HCT116 (cell line): ENCODE results near the gene PAOX. TPM values are rescaled to one million over a fixed set of nuclear protein-coding genes. Genes with fewer than 3 reads are reported as not detected.

ENCODE experiments used
- ATAC-seq: fragments of 200-7000 bp; cut with Tn5 transposase; 2 replicates; pipeline ENCODE4 v1.9.1; 2020; ENCODE audit warnings: mild to moderate bottlenecking, moderate library complexity
- BruUV-seq: library from RNA; stranded (reverse); fragments of 400-500 nt; replicated peaks from 2 replicates; lab custom pipeline; 2021; lab: Mats Ljungman, UMichigan
- CTCF ChIA-PET: fragments of 300-600 bp; sonication (Branson Sonifier 250); formaldehyde crosslinking; loops from one replicate; lab custom pipeline; 2021; ENCODE audit warnings: antibody characterized with exemption; lab: Charles Lee
- POLR2A ChIA-PET: fragments of 300-600, 350-600 bp; sonication (Branson Sonifier 250); formaldehyde crosslinking; loops from one replicate; lab custom pipeline; 2021; ENCODE audit warnings: antibody characterized with exemption; lab: Charles Lee
- RAD21 ChIA-PET, 2 experiments: fragments of 300-600 bp; sonication (Branson Sonifier 250); formaldehyde crosslinking; loops; one replicate each; lab custom pipeline; 2023; ENCODE audit warnings: low total read pairs in 2 of 2; ENCODE audit not compliant: uncharacterized antibody in 2 of 2, unreplicated experiment in 2 of 2, low non-redundant PET in 1 of 2; lab: Charles Lee
- DNase-seq: peaks from one replicate; pipeline ENCODE4 v3.0.0-alpha.2; 2010; ENCODE audit warnings: low read depth, low spot score
- H2AFZ ChIP-seq: fragments of 200-600 bp; shearing (Covaris generic), sonication (generic); 2 replicates; pipeline ENCODE4 v1.6.1; 2017; ENCODE audit warnings: low read depth, mixed run types, mixed read lengths, antibody characterized with exemption, low read length; ENCODE audit not compliant: poor library complexity, severe bottlenecking
- H3K27ac ChIP-seq: 2 replicates; pipeline ENCODE4 v1.5.1; 2012; ENCODE audit warnings: low read depth, low read length
- H3K27me3 ChIP-seq: fragments of 200-600 bp; sonication (generic); 2 replicates; pipeline ENCODE4 v1.6.1; 2016; ENCODE audit warnings: mixed run types, low read length, mixed read lengths; ENCODE audit not compliant: insufficient read depth
- H3K36me3 ChIP-seq, 2 experiments: fragments of 200-500 bp in 1 of 2; fragments of 200-600 bp in 1 of 2; sonication (Bioruptor generic) in 1 of 2; sonication (generic) in 1 of 2; 2 replicates each; pipeline versions ENCODE4 v1.5.1 to v1.6.1; 2014 to 2016; ENCODE audit warnings: low read length in 2 of 2, inconsistent platforms in 1 of 2, mixed read lengths in 1 of 2, mixed run types in 1 of 2; ENCODE audit not compliant: insufficient read depth in 2 of 2, control insufficient read depth in 1 of 2
- H3K4me1 ChIP-seq, 2 experiments: fragments of 200-600 bp in 1 of 2; sonication (generic) in 1 of 2; 2 replicates each; pipeline versions ENCODE4 v1.5.1 to v1.6.1; 2012 to 2017; ENCODE audit warnings: low read length in 2 of 2, inconsistent platforms in 1 of 2, mild to moderate bottlenecking in 1 of 2, mixed read lengths in 1 of 2, mixed run types in 1 of 2, moderate library complexity in 1 of 2; ENCODE audit not compliant: insufficient read depth in 2 of 2, control insufficient read depth in 1 of 2
- H3K4me2 ChIP-seq: fragments of 200-600 bp; sonication (generic); 2 replicates; pipeline ENCODE4 v1.6.1; 2017; ENCODE audit warnings: mixed run types, low read length, mixed read lengths
- H3K4me3 ChIP-seq, 2 experiments: fragments of 200-600 bp in 1 of 2; sonication (generic) in 1 of 2; replicated peaks in 1 of 2; 2 replicates each; pipeline ENCODE4 v1.5.1; 2011 to 2016; ENCODE audit warnings: low read length in 2 of 2, control low read depth in 1 of 2, low read depth in 1 of 2, mild to moderate bottlenecking in 1 of 2, mixed read lengths in 1 of 2, mixed run types in 1 of 2
- H3K79me2 ChIP-seq: fragments of 200-600 bp; sonication (generic); 2 replicates; pipeline ENCODE4 v1.6.1; 2017; ENCODE audit warnings: mild to moderate bottlenecking, mixed run types, low read length, moderate library complexity, mixed read lengths; ENCODE audit not compliant: insufficient read depth
- H3K9ac ChIP-seq: fragments of 200-600 bp; sonication (generic); 2 replicates; pipeline ENCODE4 v1.6.1; 2016; ENCODE audit warnings: low read length, mixed read lengths
- H3K9me2 ChIP-seq: fragments of 200-600 bp; sonication (generic), shearing (Covaris generic); 2 replicates; pipeline ENCODE4 v1.6.1; 2017; ENCODE audit warnings: mixed run types, mild to moderate bottlenecking, moderate library complexity; ENCODE audit not compliant: insufficient read depth
- H3K9me3 ChIP-seq, 2 experiments: fragments of 200-500 bp in 1 of 2; fragments of 200-600 bp in 1 of 2; sonication (Bioruptor generic) in 1 of 2; sonication (generic) in 1 of 2; 2 replicates each; pipeline ENCODE4 v1.6.1; 2014 to 2017; ENCODE audit warnings: low read length in 2 of 2, mixed read lengths in 2 of 2, inconsistent platforms in 1 of 2, low read depth in 1 of 2, mild to moderate bottlenecking in 1 of 2, mixed run types in 1 of 2, moderate library complexity in 1 of 2; ENCODE audit not compliant: control insufficient read depth in 1 of 2, insufficient read depth in 1 of 2
- H4K20me1 ChIP-seq: fragments of 200-600 bp; sonication (generic), shearing (Covaris generic); 2 replicates; pipeline ENCODE4 v1.6.1; 2017; ENCODE audit warnings: mixed run types, mild to moderate bottlenecking, moderate library complexity; ENCODE audit not compliant: insufficient read depth
- CEBPB ChIP-seq: IDR thresholded peaks from 2 replicates; pipeline ENCODE4 v1.6.1; 2012; ENCODE audit warnings: low read depth
- MAX ChIP-seq: IDR thresholded peaks from 2 replicates; pipeline ENCODE4 v1.6.1; 2012
- POLR2A ChIP-seq: IDR thresholded peaks from 2 replicates; pipeline ENCODE4 v1.7.0; 2011; ENCODE audit warnings: borderline replicate concordance; ENCODE audit not compliant: insufficient read depth, insufficient read length; ENCODE audit errors: extremely low read depth
- POLR2AphosphoS5 ChIP-seq: IDR thresholded peaks from 2 replicates; pipeline ENCODE4 v1.6.1; 2011; ENCODE audit warnings: mild to moderate bottlenecking, low read depth, low read length, moderate library complexity
- ZFX ChIP-seq: fragments of 450-650 bp; IDR thresholded peaks from 2 replicates; pipeline ENCODE4 v1.6.1; 2017
- ZNF274 ChIP-seq: fragments of 200-500 bp; sonication (Bioruptor generic); IDR thresholded peaks from 2 replicates; pipeline ENCODE4 v1.6.1; 2014; ENCODE audit warnings: mild to moderate bottlenecking, low read depth, low read length, inconsistent platforms
- intact Hi-C: fragments of 100-400 bp; cut with micrococcal nuclease; formaldehyde crosslinking; loops from 2 replicates; pipeline ENCODE4 v1.10.0; 2022
- total RNA-seq: library from RNA; stranded (reverse); gene quantifications from one replicate; pipeline ENCODE4 v1.2.1, GENCODE V29; 2021; ENCODE audit not compliant: unreplicated experiment

Gene PAOX
- total RNA-seq, 1 experiment from 2014 or later = 3.5 TPM

GRCh38 chr10:133378251-133379096, 588 bp upstream of the PAOX start:
- Histone ChIP-seq H3K4me2 (peak overlapping the region; percentile 80), H3K36me3 (no peaks in the 10 kb centered on the region), H3K9me3 (no peaks in the 10 kb centered on the region), H3K27me3 (no peaks in the 10 kb centered on the region), H3K9me2 (no peaks in the 10 kb centered on the region), H3K4me1 (peaks cover 0 to 10% of the 10 kb centered on the region in 2 experiments; a peak in 2 of 4 replicates)
- RAD21 ChIA-PET = no interaction called here
- intact Hi-C loops = no loop called here
- no peak for DNase-seq
- TF ChIP-seq MAX = 0 out of 2 replicates have a peak, but pooled peaks have one; percentile 17
- no peak for TF ChIP-seq POLR2A
- TF ChIP-seq, all 23 proteins: peak for 1
- CTCF ChIA-PET = no interaction called here
- POLR2A ChIA-PET = no interaction called here
- peak; percentile 70 for ATAC-seq
- no peaks in the 10 kb centered on the region for H3K79me2 ChIP-seq
- peak overlapping the region; percentile 35 for H3K9ac ChIP-seq
- no peaks in the 10 kb centered on the region for H4K20me1 ChIP-seq
- H3K4me3 ChIP-seq = peak overlapping the region; percentile 43 to 55
- no TSS peak for BruUV-seq
- H2AFZ ChIP-seq = no peak overlapping the region
- peak overlapping the region; percentile 38; the same call in 1 of the 2 replicates for H3K27ac ChIP-seq

- Histone ChIP-seq H3K9me2 (no peaks in the 10 kb centered on the region), H2AFZ (no peak overlapping the region)
- no peak for TF ChIP-seq CEBPB
- TF ChIP-seq POLR2AphosphoS5 = no peak
- TF ChIP-seq ZNF274 = no peak
- TF ChIP-seq ZFX = no peak
- TF ChIP-seq, all 23 proteins: peak for 0
- DNase-seq (no peak), ATAC-seq (peak; percentile 8; the same call in 1 of the 2 replicates)
- Histone ChIP-seq H3K9ac (no peak overlapping the region), H3K4me2 (peak overlapping the region; percentile 62), H3K36me3 (no peaks in the 10 kb centered on the region), H3K27me3 (no peaks in the 10 kb centered on the region), H3K4me3 (peak overlapping the region; percentile 28 to 46), H3K79me2 (no peaks in the 10 kb centered on the region), H3K4me1 (peaks cover 0 to 6% of the 10 kb centered on the region in 2 experiments; a peak in 1 of 4 replicates), H4K20me1 (no peaks in the 10 kb centered on the region), H3K9me3 (no peaks in the 10 kb centered on the region), H3K27ac (no peak overlapping the region)
- CTCF ChIA-PET = no interaction called here
- POLR2A ChIA-PET = no interaction called here
- RAD21 ChIA-PET = no interaction called here
- BruUV-seq = no TSS peak
- intact Hi-C loops = no loop called here
Observed at GRCh38 chr10:133379801-133380666, 972 bp downstream of the PAOX start.
